Activated CD8-positive, alpha-beta T cell treated with anti-CD3 and anti-CD28 coated beads, Interleukin-2, amount 10 ng/mL, durations not matched to agents 7 days and 5 days (primary cell): ENCODE measurements around the gene CDKAL1. TPM values are rescaled to one million over a fixed set of nuclear protein-coding genes. Genes with fewer than 3 reads are reported as not detected.
"Not testable (repeated sequence)": the region's sequence is repeated elsewhere in the genome, so short reads cannot be mapped to it uniquely, and the experiment has no call there.

Source experiments
- ATAC-seq: fragments of 150-1000 bp; cut with Tn5 transposase; one replicate; pipeline ENCODE4 v1.10.0; 2021; ENCODE audit warnings: moderate library complexity
- CTCF ChIA-PET: fragments of 350-600 bp; sonication (Branson Sonifier 250); formaldehyde crosslinking; loops from one replicate; lab custom pipeline; 2021; ENCODE audit warnings: antibody characterized with exemption; lab: Charles Lee
- POLR2A ChIA-PET: fragments of 350-600 bp; sonication (Branson Sonifier 250); formaldehyde crosslinking; loops from one replicate; lab custom pipeline; 2021; ENCODE audit warnings: antibody characterized with exemption; lab: Charles Lee
- DNase-seq: peaks from one replicate; pipeline ENCODE4 v3.0.0-alpha.2; 2020
- H3K27ac Mint-ChIP-seq: one replicate; pipeline ENCODE4 v1.8.0; 2021; ENCODE audit warnings: mild to moderate bottlenecking, mixed read lengths
- H3K27me3 Mint-ChIP-seq: one replicate; pipeline ENCODE4 v1.8.0; 2021; ENCODE audit warnings: low read depth, mixed read lengths
- H3K36me3 Mint-ChIP-seq: one replicate; pipeline ENCODE4 v1.8.0; 2021; ENCODE audit warnings: low read depth, mixed read lengths
- H3K4me1 Mint-ChIP-seq: one replicate; pipeline ENCODE4 v1.8.0; 2021; ENCODE audit warnings: low read depth, mixed read lengths
- H3K4me3 Mint-ChIP-seq: one replicate; pipeline ENCODE4 v1.8.0; 2021; ENCODE audit warnings: mild to moderate bottlenecking, mixed read lengths
- H3K9me3 Mint-ChIP-seq: one replicate; pipeline ENCODE4 v1.8.0; 2022; ENCODE audit warnings: mixed read lengths; ENCODE audit not compliant: insufficient read depth
- total RNA-seq, 2 experiments: library from RNA; stranded (reverse); gene quantifications; one replicate each; pipeline ENCODE4 v1.2.3, GENCODE V29; 2021

Gene CDKAL1
- total RNA-seq, 2 experiments from 2014 or later = 24.3 to 25.2 TPM

GRCh38 chr6:20911712-20912111 lies 377.5 kb downstream of the CDKAL1 start:
- Mint-ChIP-seq H3K9me3 (peaks cover 24% of the 10 kb centered on the region), H3K27ac (no peak overlapping the region), H3K27me3 (no peaks in the 10 kb centered on the region), H3K4me3 (no peak overlapping the region), H3K36me3 (peaks cover 17% of the 10 kb centered on the region), H3K4me1 (no peaks in the 10 kb centered on the region)
- no peak for DNase-seq
- POLR2A ChIA-PET = no interaction called here
- no peak for ATAC-seq
- CTCF ChIA-PET = no interaction called here

- ATAC-seq = no peak
- ChIA-PET POLR2A (no interaction called here), CTCF (no interaction called here)
- Mint-ChIP-seq H3K9me3 (peaks cover 24% of the 10 kb centered on the region), H3K4me1 (no peaks in the 10 kb centered on the region), H3K4me3 (no peak overlapping the region), H3K27me3 (no peaks in the 10 kb centered on the region), H3K36me3 (peaks cover 17% of the 10 kb centered on the region), H3K27ac (no peak overlapping the region)
- DNase-seq = no peak
Measured at GRCh38 chr6:20915156-20915555, 380.9 kb downstream of the CDKAL1 start.

GRCh38 chr6:20915626-20916025 lies 381.4 kb downstream of the CDKAL1 start:
- peaks cover 24% of the 10 kb centered on the region for H3K9me3 Mint-ChIP-seq

GRCh38 chr6:20916086-20916485 lies 381.8 kb downstream of the CDKAL1 start:
- CTCF ChIA-PET = no interaction called here

More at GRCh38 chr6:20915626-20916025, 381.4 kb downstream of the CDKAL1 start:
- no peaks in the 10 kb centered on the region for H3K27me3 Mint-ChIP-seq
- no peak overlapping the region for H3K27ac Mint-ChIP-seq
- ATAC-seq (no peak), DNase-seq (no peak)
- no peak overlapping the region for H3K4me3 Mint-ChIP-seq
- no peaks in the 10 kb centered on the region for H3K4me1 Mint-ChIP-seq
- ChIA-PET CTCF (no interaction called here), POLR2A (no interaction called here)
- H3K36me3 Mint-ChIP-seq = peaks cover 17% of the 10 kb centered on the region

GRCh38 chr6:20918868-20919267 lies 384.6 kb downstream of the CDKAL1 start:
- Mint-ChIP-seq H3K36me3 (peaks cover 13% of the 10 kb centered on the region), H3K27me3 (no peaks in the 10 kb centered on the region), H3K4me1 (no peaks in the 10 kb centered on the region), H3K9me3 (peaks cover 17% of the 10 kb centered on the region), H3K27ac (no peak overlapping the region), H3K4me3 (no peak overlapping the region)
- ChIA-PET POLR2A (no interaction called here), CTCF (no interaction called here)
- DNase-seq = no peak
- no peak for ATAC-seq

More at GRCh38 chr6:20916086-20916485, 381.8 kb downstream of the CDKAL1 start:
- Mint-ChIP-seq H3K4me3 (no peak overlapping the region), H3K27me3 (no peaks in the 10 kb centered on the region), H3K4me1 (no peaks in the 10 kb centered on the region), H3K27ac (no peak overlapping the region), H3K36me3 (peaks cover 17% of the 10 kb centered on the region), H3K9me3 (peaks cover 24% of the 10 kb centered on the region)
- POLR2A ChIA-PET = no interaction called here
- ATAC-seq (no peak), DNase-seq (no peak)

- no peak overlapping the region for H3K4me3 Mint-ChIP-seq
- ATAC-seq = no peak
- H3K36me3 Mint-ChIP-seq = peaks cover 12% of the 10 kb centered on the region
- H3K27me3 Mint-ChIP-seq = no peaks in the 10 kb centered on the region
- DNase-seq = no peak
- H3K9me3 Mint-ChIP-seq = peaks cover 13% of the 10 kb centered on the region
- no peaks in the 10 kb centered on the region for H3K4me1 Mint-ChIP-seq
- CTCF ChIA-PET = no interaction called here
- H3K27ac Mint-ChIP-seq = no peak overlapping the region
- POLR2A ChIA-PET = no interaction called here
Measured at GRCh38 chr6:20919677-20920385, 385.6 kb downstream of the CDKAL1 start.

- no peak overlapping the region for H3K4me3 Mint-ChIP-seq
- ATAC-seq (no peak), DNase-seq (no peak)
- H3K36me3 Mint-ChIP-seq = peaks cover 2% of the 10 kb centered on the region
- ChIA-PET CTCF (no interaction called here), POLR2A (no interaction called here)
- no peaks in the 10 kb centered on the region for H3K27me3 Mint-ChIP-seq
- no peaks in the 10 kb centered on the region for H3K4me1 Mint-ChIP-seq
- no peaks in the 10 kb centered on the region for H3K9me3 Mint-ChIP-seq
- no peak overlapping the region for H3K27ac Mint-ChIP-seq
Measured at GRCh38 chr6:20921578-20921977, 387.3 kb downstream of the CDKAL1 start.

GRCh38 chr6:20922743-20923142 lies 388.5 kb downstream of the CDKAL1 start:
- Mint-ChIP-seq H3K9me3 (no peaks in the 10 kb centered on the region), H3K27ac (no peak overlapping the region), H3K36me3 (peaks cover 2% of the 10 kb centered on the region), H3K27me3 (no peaks in the 10 kb centered on the region), H3K4me1 (no peaks in the 10 kb centered on the region), H3K4me3 (no peak overlapping the region)
- DNase-seq (no peak), ATAC-seq (no peak)
- ChIA-PET POLR2A (no interaction called here), CTCF (no interaction called here)

GRCh38 chr6:20924094-20924493 lies 389.8 kb downstream of the CDKAL1 start:
- H3K9me3 Mint-ChIP-seq, DNase-seq, H3K4me3 Mint-ChIP-seq, H3K36me3 Mint-ChIP-seq, H3K27me3 Mint-ChIP-seq, POLR2A ChIA-PET, ATAC-seq, H3K4me1 Mint-ChIP-seq, H3K27ac Mint-ChIP-seq: not testable (repeated sequence)
- CTCF ChIA-PET = interaction anchor here (0.7 kb wide), 1 partner anchor 360 kb away, joined by 3 read pairs; no protein-coding TSS in a partner anchor

GRCh38 chr6:20924911-20925543 lies 390.8 kb downstream of the CDKAL1 start:
- H3K27ac Mint-ChIP-seq = no peak overlapping the region
- ChIA-PET POLR2A (no interaction called here), CTCF (interaction anchor here (0.7 kb wide), 1 partner anchor 361 kb away, joined by 3 read pairs; no protein-coding TSS in a partner anchor)
- no peak overlapping the region for H3K4me3 Mint-ChIP-seq
- no peaks in the 10 kb centered on the region for H3K9me3 Mint-ChIP-seq
- no peaks in the 10 kb centered on the region for H3K4me1 Mint-ChIP-seq
- H3K27me3 Mint-ChIP-seq = no peaks in the 10 kb centered on the region
- no peak for ATAC-seq
- peaks cover 2% of the 10 kb centered on the region for H3K36me3 Mint-ChIP-seq
- no peak for DNase-seq

GRCh38 chr6:20927130-20927860 lies 393.0 kb downstream of the CDKAL1 start:
- no peak overlapping the region for H3K27ac Mint-ChIP-seq
- H3K4me1 Mint-ChIP-seq = no peaks in the 10 kb centered on the region
- DNase-seq (no peak), ATAC-seq (no peak)
- no peaks in the 10 kb centered on the region for H3K9me3 Mint-ChIP-seq
- H3K4me3 Mint-ChIP-seq = no peak overlapping the region
- peaks cover 2% of the 10 kb centered on the region for H3K36me3 Mint-ChIP-seq
- ChIA-PET CTCF (no interaction called here), POLR2A (no interaction called here)
- H3K27me3 Mint-ChIP-seq = no peaks in the 10 kb centered on the region

- H3K36me3 Mint-ChIP-seq = no peaks in the 10 kb centered on the region
- no peak overlapping the region for H3K4me3 Mint-ChIP-seq
- H3K27ac Mint-ChIP-seq = no peak overlapping the region
- H3K9me3 Mint-ChIP-seq = no peaks in the 10 kb centered on the region
- H3K27me3 Mint-ChIP-seq = no peaks in the 10 kb centered on the region
- no peak for DNase-seq
- CTCF ChIA-PET = no interaction called here
- no peaks in the 10 kb centered on the region for H3K4me1 Mint-ChIP-seq
- no peak for ATAC-seq
- POLR2A ChIA-PET = no interaction called here
Measured at GRCh38 chr6:20929283-20929682, 395.0 kb downstream of the CDKAL1 start.
